ENCODE measurements around the gene PDE4A.
"Not testable (repeated sequence)": the region's sequence is repeated elsewhere in the genome, so short reads cannot be mapped to it uniquely, and the experiment has no call there.

PDE4A gene

GRCh38 chr19:10462042-10462441, 41.7 kb downstream of the PDE4A start:
- not testable (repeated sequence) for DNase-seq (ENCODE audit: low spot score)

- no peak for DNase-seq (ENCODE audit: low spot score)
These were observed 42.2 kb downstream of the PDE4A start for GRCh38 chr19:10462557-10462956.

GRCh38 chr19:10464456-10464855, 44.1 kb downstream of the PDE4A start:
- no peak for DNase-seq (ENCODE audit: low spot score)

- no peak for DNase-seq (ENCODE audit: low spot score)
These were observed 46.9 kb downstream of the PDE4A start for GRCh38 chr19:10467104-10467706.

GRCh38 chr19:10468133-10468532, 47.8 kb downstream of the PDE4A start:
- no peak for DNase-seq (ENCODE audit: low spot score)

GRCh38 chr19:10471909-10472308, 51.6 kb downstream of the PDE4A start:
- DNase-seq (ENCODE audit: low spot score) = peak; percentile 35

- DNase-seq (ENCODE audit: low spot score) = no peak
These were observed 52.9 kb downstream of the PDE4A start for GRCh38 chr19:10473192-10473591.

GRCh38 chr19:10474962-10475451, 54.7 kb downstream of the PDE4A start:
- DNase-seq (ENCODE audit: low spot score) = no peak

GRCh38 chr19:10478476-10478875, 58.1 kb downstream of the PDE4A start:
- DNase-seq (ENCODE audit: low spot score) = no peak

- DNase-seq (ENCODE audit: low spot score) = peak; percentile 96
These were observed 58.6 kb downstream of the PDE4A start for GRCh38 chr19:10478903-10479384.

GRCh38 chr19:10486551-10486950, 66.2 kb downstream of the PDE4A start:
- DNase-seq (ENCODE audit: low spot score) = no peak

- no peak for DNase-seq (ENCODE audit: low spot score)
These were observed 71.2 kb downstream of the PDE4A start for GRCh38 chr19:10491472-10492047.

GRCh38 chr19:10497371-10497770, 77.0 kb downstream of the PDE4A start:
- no peak for DNase-seq (ENCODE audit: low spot score)

GRCh38 chr19:10499550-10500246, 79.4 kb downstream of the PDE4A start:
- DNase-seq (ENCODE audit: low spot score) = no peak

- no peak for DNase-seq (ENCODE audit: low spot score)
These were observed 79.9 kb downstream of the PDE4A start for GRCh38 chr19:10500247-10500592.

- peak; percentile 68 for DNase-seq (ENCODE audit: low spot score)
These were observed 81.7 kb downstream of the PDE4A start for GRCh38 chr19:10501971-10502523.

- peak; percentile 86 for DNase-seq (ENCODE audit: low spot score)
These were observed 82.2 kb downstream of the PDE4A start for GRCh38 chr19:10502524-10503001.

- DNase-seq (ENCODE audit: low spot score) = peak; percentile 41
These were observed 82.9 kb downstream of the PDE4A start, which contains the start of gene KEAP1 for GRCh38 chr19:10503002-10503789. KEAP1 (minus strand) TSS chr19:10503356; CDS start chr19:10500033, 3,323 bp downstream.

GRCh38 chr19:10505583-10506229, 85.4 kb downstream of the PDE4A start:
- DNase-seq (ENCODE audit: low spot score) = peak; percentile 66

GRCh38 chr19:10508036-10508435, 87.7 kb downstream of the PDE4A start:
- no peak for DNase-seq (ENCODE audit: low spot score)

GRCh38 chr19:10508707-10509106, 88.4 kb downstream of the PDE4A start:
- no peak for DNase-seq (ENCODE audit: low spot score)

All from cerebellar cortex (tissue), 1 donor.